ENCODE measurements around the gene IL1RAPL1. TPM values are rescaled to one million over a fixed set of nuclear protein-coding genes. Genes with fewer than 3 reads are reported as not detected.

The IL1RAPL1 gene
- total RNA-seq, 2 experiments from 2014 or later = not detected

- Mint-ChIP-seq H3K4me1 (ENCODE audit: low read depth) (no peaks in the 10 kb centered on the region), H3K4me3 (no peak overlapping the region), H3K36me3 (ENCODE audit: low read depth) (no peaks in the 10 kb centered on the region), H3K9me3 (no peaks in the 10 kb centered on the region), H3K27ac (no peak overlapping the region), H3K27me3 (no peaks in the 10 kb centered on the region)
- no peak for DNase-seq
- ChIA-PET CTCF (no interaction called here), POLR2A (no interaction called here)
- intact Hi-C loops (cut with micrococcal nuclease) = no loop called here
- TF ChIP-seq CTCF (IDR thresholded peaks at IDR 0.05) = no peak
- ATAC-seq = no peak
Measured at GRCh38 chrX:29491659-29492058, 904.4 kb downstream of the IL1RAPL1 start.

GRCh38 chrX:29496636-29497180, 909.5 kb downstream of the IL1RAPL1 start:
- TF ChIP-seq CTCF (IDR thresholded peaks at IDR 0.05) = no peak
- DNase-seq (no peak), ATAC-seq (no peak)
- CTCF ChIA-PET = no interaction called here
- H3K36me3 Mint-ChIP-seq (ENCODE audit: low read depth) = no peaks in the 10 kb centered on the region
- no peaks in the 10 kb centered on the region for H3K4me1 Mint-ChIP-seq (ENCODE audit: low read depth)
- intact Hi-C loops (cut with micrococcal nuclease) = no loop called here
- H3K9me3 Mint-ChIP-seq = no peaks in the 10 kb centered on the region
- no peaks in the 10 kb centered on the region for H3K27me3 Mint-ChIP-seq
- POLR2A ChIA-PET = no interaction called here
- H3K27ac Mint-ChIP-seq = no peak overlapping the region
- H3K4me3 Mint-ChIP-seq = no peak overlapping the region

GRCh38 chrX:29506729-29507128, 919.5 kb downstream of the IL1RAPL1 start:
- Mint-ChIP-seq H3K27me3 (no peaks in the 10 kb centered on the region), H3K9me3 (peaks cover 2% of the 10 kb centered on the region), H3K27ac (no peak overlapping the region), H3K36me3 (ENCODE audit: low read depth) (no peaks in the 10 kb centered on the region), H3K4me3 (no peak overlapping the region), H3K4me1 (ENCODE audit: low read depth) (no peaks in the 10 kb centered on the region)
- no peak for DNase-seq
- no peak for TF ChIP-seq CTCF (IDR thresholded peaks at IDR 0.05)
- ChIA-PET POLR2A (no interaction called here), CTCF (no interaction called here)
- ATAC-seq = no peak
- intact Hi-C loops (cut with micrococcal nuclease) = no loop called here

- H3K4me3 Mint-ChIP-seq = no peak overlapping the region
- H3K36me3 Mint-ChIP-seq (ENCODE audit: low read depth) = no peaks in the 10 kb centered on the region
- no peaks in the 10 kb centered on the region for H3K27me3 Mint-ChIP-seq
- H3K9me3 Mint-ChIP-seq = no peaks in the 10 kb centered on the region
- CTCF ChIA-PET = no interaction called here
- H3K4me1 Mint-ChIP-seq (ENCODE audit: low read depth) = no peaks in the 10 kb centered on the region
- DNase-seq (no peak), ATAC-seq (no peak)
- intact Hi-C loops (cut with micrococcal nuclease) = no loop called here
- no peak overlapping the region for H3K27ac Mint-ChIP-seq
- no peak for TF ChIP-seq CTCF (IDR thresholded peaks at IDR 0.05)
- POLR2A ChIA-PET = no interaction called here
Measured at GRCh38 chrX:29518100-29518499, 930.9 kb downstream of the IL1RAPL1 start.

GRCh38 chrX:29528281-29528680, 941.0 kb downstream of the IL1RAPL1 start:
- ChIA-PET CTCF (no interaction called here), POLR2A (no interaction called here)
- no peaks in the 10 kb centered on the region for H3K27me3 Mint-ChIP-seq
- TF ChIP-seq CTCF (IDR thresholded peaks at IDR 0.05) = no peak
- DNase-seq (no peak), ATAC-seq (no peak)
- intact Hi-C loops (cut with micrococcal nuclease) = no loop called here
- H3K36me3 Mint-ChIP-seq (ENCODE audit: low read depth) = no peaks in the 10 kb centered on the region
- H3K27ac Mint-ChIP-seq = no peak overlapping the region
- H3K4me1 Mint-ChIP-seq (ENCODE audit: low read depth) = no peaks in the 10 kb centered on the region
- H3K4me3 Mint-ChIP-seq = no peak overlapping the region
- no peaks in the 10 kb centered on the region for H3K9me3 Mint-ChIP-seq

All from activated CD8-positive, alpha-beta T cell treated with anti-CD3 and anti-CD28 coated beads for 36 hours (primary cell).